ENCODE measurements around the gene PPP1R1C.

Gene PPP1R1C

DNA sequence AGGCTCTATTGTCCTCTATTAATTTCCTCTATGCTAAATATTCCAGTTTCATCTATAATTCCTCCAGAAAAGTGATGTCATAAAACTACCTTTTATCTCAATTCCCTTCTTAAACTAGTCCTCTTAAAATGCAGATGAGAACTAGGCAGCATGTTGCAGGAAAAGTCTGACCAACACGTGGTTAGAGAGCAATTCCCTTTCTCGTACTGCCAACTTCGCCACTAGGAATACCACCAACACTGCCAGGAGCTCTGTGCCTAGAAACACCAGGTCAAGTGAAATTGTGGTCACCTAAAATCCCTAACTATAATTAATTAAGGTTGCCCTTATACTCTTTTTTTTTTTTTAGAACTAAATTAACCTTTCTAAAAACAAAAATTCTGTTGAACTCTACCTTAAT is 127.7 kb downstream of the PPP1R1C start:
- DNase-seq (ENCODE audit: low read depth in 3 of 3): no peak

DNA sequence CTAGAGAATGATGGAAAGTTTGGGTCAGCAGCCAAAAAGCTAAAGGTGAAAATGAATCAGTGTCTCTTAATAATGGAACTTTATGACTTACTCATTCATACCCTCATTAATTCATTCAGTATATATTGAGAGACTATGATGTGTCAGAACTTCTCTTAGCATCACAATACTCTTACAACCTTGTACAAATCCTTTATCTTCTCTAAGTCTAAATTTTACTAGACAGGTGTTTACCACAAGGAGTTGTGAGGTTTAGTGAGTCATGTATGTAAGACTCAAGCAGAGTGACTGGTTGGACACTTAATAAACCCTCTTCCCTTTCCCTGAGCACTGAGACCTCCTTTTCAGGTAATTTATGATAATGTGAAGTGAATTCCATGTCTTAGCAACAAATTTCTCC is 129.6 kb downstream of the PPP1R1C start:
- no peak for DNase-seq (ENCODE audit: low read depth in 3 of 3)

DNA sequence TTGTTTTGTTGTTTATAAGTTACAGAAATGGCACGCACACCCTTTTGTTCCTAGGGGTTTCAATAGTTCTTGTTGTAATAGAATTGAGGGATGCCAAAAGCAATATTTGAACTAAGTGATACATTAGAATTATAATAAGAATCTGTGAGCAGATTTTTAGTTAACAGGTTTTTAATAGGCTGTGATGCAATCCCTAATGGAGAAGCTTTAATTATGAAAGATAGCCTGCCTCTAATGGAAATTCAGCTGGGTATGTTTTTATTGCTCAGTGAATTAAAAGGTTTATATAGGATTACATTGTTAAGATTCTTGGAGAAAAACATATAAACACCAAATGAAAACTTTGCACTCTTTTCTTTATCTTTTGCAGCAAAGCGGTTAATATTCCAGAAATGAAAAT is 131.1 kb downstream of the PPP1R1C start:
- no peak for DNase-seq (ENCODE audit: low read depth in 3 of 3)

DNA sequence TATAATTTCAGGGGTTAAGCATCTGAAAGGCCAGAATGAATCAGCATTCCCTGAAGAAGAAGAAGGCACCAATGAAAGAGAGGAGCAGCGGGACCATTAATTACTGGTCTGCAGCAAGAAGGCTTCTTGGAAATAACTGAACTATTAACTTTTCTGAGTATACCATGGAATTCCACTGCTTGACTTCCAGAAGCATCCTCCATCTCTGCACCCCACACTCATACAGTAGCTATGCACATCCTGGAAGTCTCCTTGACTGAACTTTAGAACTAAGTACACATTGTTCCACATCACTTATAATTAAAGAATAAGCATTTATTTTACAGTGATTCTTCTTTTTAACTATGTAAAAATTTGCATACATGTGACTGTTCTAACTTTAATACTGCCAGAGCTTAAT is 131.5 kb downstream of the PPP1R1C start:
- DNase-seq (ENCODE audit: low read depth in 3 of 3): no peak

DNA sequence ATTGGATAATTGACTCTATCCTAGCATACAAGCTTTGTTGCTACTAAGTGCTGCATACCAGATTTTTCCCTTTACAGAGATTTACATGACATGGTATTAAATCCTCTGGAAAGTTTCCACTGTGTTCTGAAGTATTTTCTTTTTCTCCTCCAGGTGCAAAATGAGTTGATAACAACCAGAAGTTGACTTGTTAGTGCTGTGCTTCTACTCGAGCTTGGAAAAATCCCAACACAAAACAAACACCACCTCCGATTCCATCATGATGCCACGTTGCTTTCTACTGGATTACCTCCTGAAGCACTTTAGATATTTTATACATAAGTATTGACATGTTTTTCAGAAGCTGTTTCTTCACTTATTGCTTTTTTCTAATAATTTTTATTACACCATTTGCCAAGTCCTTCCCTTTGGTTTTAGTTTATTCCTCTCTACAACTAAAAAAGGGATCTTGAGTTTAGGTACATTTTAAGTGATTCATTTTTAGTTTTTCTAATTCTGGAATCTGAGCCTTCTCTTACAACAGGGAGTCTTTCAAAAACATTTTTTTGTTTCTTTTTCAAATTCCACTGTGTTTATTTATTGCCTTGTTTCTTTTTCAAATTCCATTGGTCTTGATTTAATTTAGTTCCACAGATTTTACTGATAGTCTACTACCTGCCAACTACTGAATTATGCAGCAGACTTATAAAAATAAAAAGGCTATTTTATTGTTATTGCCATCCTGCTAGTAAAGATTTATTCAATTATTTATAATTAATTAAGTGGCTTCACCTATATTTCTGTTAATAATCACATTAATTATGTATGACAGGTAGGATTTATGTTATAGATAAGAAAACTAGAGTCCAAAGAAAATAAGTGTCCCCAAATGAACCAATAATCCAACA is 143.4 kb downstream of the PPP1R1C start:
- DNase-seq (ENCODE audit: low read depth in 3 of 3): no peak

DNA sequence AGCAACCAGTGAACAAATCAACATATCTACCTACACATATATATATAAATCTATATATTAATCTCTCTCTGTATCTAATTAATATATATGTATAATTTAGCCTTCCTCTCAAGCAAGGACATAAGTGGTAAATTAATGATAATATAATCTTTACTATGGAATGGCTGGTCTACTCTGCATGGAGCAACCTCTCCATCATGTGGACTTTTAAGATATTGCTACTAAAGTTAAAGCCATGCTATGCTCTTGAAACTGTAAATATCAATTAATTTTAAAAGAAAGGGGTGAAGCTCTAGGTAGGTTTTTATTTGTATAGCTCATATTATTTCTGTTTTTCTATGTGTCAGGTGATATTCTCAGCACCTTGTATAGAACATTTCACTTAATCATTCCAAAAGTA is 147.0 kb downstream of the PPP1R1C start:
- DNase-seq (ENCODE audit: low read depth in 3 of 3): no peak

DNA sequence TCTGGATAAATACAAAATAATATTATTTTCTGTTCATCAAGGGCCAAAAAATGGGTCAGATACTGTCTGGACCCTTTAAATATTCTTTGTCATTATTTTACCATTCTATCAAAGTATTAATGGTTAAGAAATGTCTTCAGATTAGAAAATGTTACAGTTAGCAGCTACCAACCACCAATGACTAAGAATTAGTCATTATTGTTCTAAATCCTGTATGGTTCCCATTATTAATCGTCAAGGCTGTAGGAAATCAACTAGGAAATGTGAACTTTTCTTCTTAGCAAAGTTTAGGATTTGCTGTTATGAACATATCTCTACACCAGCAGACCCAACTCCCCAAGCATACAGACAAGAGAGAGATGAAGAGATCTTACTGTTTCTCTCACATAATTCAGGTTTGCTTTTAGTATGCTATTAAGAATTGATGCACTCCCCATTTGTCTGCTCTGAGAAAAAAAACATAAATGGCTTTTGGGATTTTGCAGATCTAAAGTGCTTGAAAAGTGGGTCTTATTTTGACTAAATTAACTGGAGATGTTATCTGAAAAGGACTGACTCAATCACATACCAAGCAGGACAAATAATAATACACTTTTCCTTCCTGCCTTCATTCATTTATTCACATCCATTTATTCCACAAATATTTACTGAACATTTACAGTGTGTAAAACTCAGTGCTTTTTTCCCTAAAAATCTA is 147.7 kb downstream of the PPP1R1C start:
- DNase-seq (ENCODE audit: low read depth in 3 of 3): no peak

DNA sequence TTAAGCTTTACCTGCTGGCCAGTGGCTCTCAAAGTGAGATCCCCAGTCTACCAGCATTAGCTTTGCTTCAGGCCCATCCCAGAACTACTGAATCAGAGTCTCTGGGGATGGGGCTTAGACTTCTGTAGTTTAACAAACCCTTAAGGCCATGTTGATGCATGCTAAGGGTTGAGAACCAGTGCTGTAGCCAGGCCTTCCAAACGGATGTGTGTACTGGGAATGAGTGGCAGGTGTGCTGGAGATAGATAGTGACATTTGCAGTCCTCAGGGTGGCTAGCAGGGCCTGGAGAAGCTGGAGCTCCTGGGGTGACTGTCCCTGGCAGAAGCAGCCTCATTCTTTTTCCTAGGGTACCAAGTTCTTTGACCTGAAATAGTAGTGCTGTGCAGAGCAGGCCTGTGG is 148.5 kb downstream of the PPP1R1C start:
- no peak for DNase-seq (ENCODE audit: low read depth in 3 of 3)

DNA sequence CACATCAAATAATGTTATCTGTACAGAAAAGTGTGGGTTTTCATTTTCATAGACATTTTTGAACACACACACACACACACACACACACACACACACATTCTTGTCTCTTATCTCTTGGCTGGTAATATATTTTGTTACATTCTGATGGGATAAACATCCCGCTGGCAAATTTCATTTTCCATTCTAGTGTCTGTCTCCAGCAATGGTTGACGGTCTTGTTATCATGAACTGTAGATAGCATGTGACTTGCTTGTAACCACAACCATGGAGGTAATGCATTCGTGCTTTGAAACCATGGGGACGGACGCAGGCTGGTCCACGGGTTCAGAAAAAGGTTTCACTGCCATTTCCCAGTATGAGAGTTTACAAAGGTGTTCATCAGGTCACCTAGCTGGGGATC is 156.4 kb downstream of the PPP1R1C start:
- no peak for DNase-seq (ENCODE audit: low read depth in 3 of 3)

DNA sequence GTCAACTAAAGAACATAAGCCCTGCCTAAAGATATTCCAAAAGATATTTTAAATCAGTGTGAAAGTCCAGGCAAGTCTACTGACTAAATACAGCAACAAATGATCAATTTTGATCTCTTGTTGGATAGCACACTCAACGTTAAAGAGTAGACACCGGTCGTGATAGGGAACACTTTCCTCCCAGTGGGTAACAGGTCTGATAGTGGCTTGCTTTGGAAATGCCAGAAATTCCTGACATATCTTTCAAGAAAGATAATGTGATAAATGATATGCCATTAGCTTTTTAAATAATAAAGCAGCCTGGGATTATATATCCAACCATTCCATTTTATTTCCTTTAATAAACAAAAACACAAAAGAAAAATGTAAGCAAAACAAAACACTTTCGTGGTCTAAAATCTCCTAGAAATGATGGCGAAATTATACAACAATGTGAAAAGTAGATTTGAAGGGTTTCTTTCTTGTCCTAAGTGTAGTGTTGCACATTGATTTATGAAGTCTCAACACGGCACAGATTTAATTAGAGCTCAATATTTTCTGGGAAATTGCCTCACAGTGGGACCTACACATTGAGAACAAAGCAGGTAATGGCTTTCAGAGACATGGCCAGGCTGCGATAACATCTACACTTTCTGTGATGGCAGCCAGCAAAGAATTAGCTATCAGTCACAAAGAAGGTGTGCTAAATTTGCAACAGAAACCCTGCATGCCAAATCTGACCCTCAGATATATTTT is 158.6 kb downstream of the PPP1R1C start:
- no peak for DNase-seq (ENCODE audit: low read depth in 3 of 3)

DNA sequence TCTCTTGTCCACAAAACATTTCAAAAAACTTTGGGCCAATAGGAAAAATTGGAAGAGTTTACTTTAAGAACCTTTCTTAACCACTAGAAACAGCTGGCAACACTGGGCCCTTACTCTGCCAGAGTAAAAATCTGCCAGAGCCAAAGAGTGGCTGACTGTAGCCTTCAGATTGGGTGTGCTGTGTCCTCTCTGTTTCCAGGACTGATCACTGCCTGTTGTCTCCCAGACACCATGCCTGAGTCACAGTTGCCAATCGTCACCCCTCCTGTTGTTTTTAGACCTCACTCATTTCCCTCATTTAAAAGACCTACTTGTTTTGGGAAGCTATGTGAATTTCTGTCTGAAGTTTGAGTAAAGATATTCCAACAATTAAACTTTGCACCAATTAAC is 159.1 kb downstream of the PPP1R1C start:
- no peak for DNase-seq (ENCODE audit: low read depth in 3 of 3)

DNA sequence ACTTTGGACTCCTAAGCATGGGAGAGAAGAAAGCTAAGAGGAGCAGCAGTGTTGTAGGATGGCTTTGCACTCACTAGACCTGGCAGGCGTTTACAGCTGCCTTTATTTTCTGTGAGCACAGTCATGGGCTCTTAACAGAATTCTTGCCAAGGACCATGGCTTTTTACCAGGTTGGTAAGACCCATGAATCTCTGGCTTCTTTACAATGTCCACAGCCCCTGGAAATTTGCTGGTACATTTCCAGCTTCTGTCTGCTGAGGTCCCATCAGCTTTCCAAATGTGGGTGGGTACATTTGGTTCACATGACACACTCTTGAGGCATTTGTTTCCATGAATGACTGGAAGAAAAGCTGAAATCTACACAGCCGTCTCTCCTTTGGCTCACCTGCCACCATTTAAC is 162.7 kb downstream of the PPP1R1C start:
- DNase-seq (ENCODE audit: low read depth in 3 of 3): no peak

DNA sequence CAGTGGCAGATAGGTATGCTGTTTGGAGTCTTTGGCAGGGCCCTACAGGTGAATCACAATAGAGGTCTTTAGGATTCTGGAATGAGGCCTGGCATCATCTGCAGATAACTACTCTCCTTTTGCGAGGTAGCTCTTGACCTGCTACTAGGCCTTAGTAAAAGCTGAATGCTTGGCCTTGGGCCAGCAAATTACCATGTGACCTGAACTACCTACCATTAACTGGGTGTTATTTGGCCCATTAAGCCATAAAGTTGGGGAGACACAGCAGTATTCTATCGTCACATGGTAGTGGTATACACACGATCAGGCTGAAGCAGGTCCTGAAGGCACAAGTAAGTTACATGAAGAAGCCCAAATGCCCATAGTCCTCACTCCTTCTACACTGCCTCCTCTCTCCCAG is 178.2 kb downstream of the PPP1R1C start:
- no peak for DNase-seq (ENCODE audit: low read depth in 3 of 3)

DNA sequence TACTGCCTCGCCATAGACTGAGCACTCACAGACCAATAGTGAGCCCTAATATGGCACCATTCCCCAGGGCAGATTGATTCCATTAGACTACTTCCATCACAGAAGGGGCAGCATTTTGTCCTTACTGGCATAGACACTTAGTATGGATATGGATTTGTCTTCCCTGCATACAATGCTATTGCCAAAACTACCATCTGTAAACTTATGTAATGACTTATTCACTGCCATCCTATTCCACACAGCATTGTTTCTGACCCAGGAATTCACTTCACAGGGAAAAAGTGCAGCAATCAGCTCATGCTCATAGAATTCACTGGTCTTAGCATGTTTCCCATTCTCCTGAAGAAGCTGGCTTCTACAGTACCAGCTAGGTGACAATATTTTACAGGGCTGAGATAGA is 179.0 kb downstream of the PPP1R1C start:
- no peak for DNase-seq (ENCODE audit: low read depth in 3 of 3)

DNA sequence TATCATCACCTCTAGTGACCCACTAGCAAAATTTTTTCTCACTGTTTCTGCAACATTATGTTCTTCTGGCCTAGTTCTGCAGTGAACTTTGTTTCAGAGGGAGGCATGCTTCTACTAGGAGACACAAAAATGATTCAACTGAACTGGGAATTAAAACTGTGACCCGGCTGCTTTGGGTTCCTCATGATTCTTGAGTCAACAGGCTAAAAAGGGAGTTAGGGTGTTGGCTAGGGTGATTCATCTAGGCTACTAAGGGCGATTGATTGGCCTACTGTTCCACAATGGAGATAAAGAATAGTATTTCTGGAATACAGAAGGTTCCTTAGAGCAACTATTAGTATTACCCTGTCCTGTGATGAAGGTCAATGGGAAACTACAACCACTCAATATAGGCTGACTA is 179.5 kb downstream of the PPP1R1C start:
- no peak for DNase-seq (ENCODE audit: low read depth in 3 of 3)

DNA sequence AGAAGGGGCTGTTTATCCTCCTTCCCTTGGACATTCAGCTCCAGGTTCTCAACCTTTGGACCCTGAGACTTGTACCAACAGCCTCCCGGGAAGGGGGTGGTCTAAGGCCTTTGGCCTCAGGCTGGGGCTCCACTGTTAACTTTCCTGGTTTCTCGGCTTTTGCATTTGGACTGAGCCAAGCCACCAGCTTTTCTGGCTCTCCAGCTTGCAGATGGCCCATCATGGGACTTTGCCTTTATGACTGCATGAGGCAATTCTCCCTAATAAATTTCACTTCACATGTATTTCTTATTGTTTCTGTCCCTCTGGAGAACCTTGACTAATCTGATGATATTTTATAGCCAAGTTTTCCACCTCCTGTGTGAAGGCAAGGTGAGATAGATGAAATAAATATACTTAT is 180.8 kb downstream of the PPP1R1C start:
- DNase-seq (ENCODE audit: low read depth in 3 of 3): no peak

DNA sequence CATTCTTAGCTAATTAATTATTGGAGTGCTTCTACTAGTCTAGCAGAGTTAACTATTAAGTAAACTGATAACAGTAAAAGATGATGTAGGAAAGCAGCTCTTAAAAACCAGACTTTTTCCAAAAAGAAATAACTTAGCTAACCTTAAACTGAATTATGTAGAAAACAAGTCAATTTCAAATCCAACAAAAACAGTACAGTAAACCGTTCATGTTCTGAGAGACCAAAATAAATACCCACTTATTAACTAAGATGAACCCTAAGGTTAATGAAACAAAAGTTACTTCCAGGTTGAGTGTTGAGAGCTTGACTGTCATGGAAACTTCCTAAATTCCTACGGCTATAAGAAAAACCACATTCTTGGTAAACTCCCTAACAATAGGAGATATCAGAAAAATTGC is 181.2 kb downstream of the PPP1R1C start:
- DNase-seq (ENCODE audit: low read depth in 3 of 3): no peak

Measured in stimulated activated CD4-positive, alpha-beta T cell treated with anti-CD3 and anti-CD28 coated beads, TNF-alpha, amount 100 ng/mL, for 24 hours (primary cell).